NCI-H2029 treated with DMSO at 0.1 percent for 48 hours (cell line): ENCODE data around the gene SMIM7.
"Not testable (repeated sequence)": the region's sequence is repeated elsewhere in the genome, so short reads cannot be mapped to it uniquely, and the experiment has no call there.

Experiments used
- DNase-seq: peaks from one replicate; lab custom pipeline; 2025; lab: John Stamatoyannopoulos, UW

SMIM7 gene

DNA sequence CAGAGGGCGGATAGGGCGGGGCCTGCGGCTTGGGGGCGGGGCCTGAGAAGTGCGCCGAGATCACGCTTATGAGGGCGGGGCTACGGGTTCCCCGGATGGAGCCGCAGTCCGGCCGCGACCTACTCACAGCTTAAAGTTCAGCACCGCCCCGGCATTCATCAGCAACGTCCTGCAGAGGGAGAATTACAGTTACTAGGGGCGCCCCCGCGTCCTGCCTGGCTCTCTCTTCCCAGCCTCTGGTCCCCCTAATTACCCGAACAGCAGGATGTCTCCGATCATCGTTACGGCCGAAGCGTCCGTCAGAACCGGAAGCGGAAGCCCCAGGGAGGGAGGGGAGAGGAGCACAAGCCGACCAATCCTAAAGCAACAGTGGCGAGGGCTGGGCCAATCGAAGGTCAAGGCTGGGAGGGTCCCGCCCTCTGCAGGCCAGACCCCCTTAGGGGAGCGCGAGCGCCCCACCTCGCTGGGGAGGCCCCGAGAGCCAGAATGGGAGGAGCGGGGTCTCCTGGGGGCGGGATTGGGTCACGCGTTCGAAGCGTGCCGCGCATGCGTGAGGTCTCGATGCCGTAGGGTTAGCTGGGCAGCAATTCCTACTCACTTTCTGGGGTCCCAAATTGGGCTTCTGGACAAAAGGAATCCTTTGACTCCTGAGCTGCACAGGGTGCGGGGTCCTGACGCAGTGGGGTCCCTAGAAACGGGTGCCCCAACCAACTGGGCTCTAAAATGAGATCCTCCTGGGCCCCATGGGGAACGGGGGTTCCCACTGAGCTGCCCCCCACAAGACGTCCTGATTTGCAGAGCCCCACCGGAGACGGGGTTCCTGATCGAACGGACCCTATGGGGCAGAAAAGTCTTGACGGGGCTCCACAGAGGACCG lies at the start of gene SMIM7:
TSS of gene SMIM7 (minus strand) at position 313 of the 877 bp plus-strand sequence. CDS start at position 279, 34 bp downstream.
- peak; percentile 95 for DNase-seq

DNA sequence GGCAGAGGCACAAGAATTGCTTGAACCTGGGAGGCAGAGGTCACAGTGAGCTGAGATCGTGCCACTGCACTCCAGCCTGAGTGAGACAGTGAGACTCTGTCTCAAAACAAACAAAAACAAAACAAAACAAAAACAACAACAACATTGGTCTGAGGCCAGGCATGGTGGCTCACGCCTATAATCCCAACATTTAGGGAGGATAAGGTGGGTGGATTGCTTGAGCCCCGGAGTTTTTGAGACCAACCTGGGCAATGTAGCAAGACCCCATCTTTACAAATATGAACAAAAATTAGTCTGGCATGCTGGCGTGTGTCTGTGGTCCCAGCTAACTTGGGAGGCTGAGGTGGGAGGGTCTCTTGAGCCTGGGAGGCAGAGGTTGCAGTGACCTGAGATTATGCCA lies 43.7 kb upstream of the SMIM7 start:
- DNase-seq = no peak

DNA sequence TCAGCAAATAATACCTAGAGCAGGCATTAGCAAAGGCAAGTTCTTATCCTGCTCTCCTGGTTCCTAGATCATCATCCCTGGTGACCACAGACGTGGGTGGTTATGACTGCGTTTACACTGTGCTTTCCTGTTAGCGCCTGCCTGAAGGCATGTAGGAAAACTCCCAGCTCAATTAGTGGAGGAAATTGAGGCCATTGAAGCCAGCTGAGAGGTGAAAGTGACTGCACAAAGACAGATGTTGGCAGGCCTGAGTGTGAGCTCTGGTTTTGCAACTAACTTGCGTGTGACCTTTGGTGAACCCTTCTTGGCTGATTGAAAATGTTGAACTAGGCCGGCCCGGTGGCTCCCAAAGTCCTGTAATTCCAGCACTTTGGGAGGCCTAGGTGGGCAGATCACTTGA lies 42.2 kb upstream of the SMIM7 start:
- no peak for DNase-seq

DNA sequence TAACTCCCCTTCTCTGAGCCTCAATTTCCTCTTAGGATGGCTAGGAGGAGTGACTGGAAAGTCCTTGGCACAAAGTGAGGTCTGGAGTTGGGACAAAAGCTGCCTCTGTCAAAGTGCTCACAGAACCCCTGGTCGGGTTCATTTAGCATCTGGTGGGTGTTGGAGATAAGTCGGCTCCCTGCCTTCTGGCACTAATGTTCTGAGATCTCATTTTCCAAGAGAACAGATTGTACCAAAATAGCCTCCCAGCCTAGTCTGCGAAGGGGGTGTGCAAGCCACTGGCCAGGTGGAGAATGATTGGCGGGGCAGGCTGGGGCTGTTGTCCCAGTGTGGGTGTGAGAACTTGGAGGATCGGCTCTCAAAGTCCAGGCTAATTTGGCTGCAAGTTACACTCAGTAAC lies 39.0 kb upstream of the SMIM7 start:
- DNase-seq = no peak

- DNase-seq = no peak
These were observed 28.1 kb upstream of the SMIM7 start for GRCh38 chr19:16688084-16688483.

DNA sequence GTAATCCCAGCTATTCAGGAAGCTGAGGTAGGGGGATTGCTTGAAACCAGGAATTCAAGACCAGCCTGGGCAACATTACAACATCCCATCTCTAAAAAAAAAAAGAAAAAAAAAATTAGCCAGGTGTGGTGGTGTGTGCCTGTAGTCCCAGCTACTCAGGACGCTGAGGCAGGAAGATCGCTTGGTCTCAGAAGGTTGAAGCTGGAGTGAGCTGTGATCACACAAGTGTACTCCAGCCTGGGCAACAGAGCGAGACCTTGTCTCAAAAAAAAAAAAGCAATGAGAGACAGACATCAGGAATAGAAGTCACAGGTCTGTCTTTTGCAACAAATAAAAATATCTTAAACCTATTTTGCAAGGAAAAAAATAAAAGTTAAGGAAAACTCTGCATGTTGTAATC lies 24.3 kb upstream of the SMIM7 start:
- DNase-seq = no peak

DNA sequence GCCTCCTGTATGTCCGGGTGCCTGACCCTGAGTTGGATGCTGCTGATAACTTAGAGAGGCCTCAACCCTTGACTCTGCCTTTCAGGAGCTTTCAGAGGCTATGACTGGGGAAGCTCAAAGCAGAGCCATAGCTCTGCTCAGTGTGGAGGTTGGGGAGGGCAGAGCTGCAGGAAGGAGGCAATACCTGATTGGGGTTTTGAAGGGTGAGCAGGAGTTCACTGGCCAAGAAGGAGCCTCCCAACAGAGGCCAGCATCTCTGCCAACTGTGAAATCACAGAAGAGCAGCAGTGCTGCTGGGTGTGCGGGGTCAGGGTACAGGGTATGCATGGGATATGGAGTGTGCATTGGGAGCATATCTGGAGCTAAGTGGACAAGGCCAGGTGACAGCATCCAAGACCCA lies 22.6 kb upstream of the SMIM7 start:
- no peak for DNase-seq

DNA sequence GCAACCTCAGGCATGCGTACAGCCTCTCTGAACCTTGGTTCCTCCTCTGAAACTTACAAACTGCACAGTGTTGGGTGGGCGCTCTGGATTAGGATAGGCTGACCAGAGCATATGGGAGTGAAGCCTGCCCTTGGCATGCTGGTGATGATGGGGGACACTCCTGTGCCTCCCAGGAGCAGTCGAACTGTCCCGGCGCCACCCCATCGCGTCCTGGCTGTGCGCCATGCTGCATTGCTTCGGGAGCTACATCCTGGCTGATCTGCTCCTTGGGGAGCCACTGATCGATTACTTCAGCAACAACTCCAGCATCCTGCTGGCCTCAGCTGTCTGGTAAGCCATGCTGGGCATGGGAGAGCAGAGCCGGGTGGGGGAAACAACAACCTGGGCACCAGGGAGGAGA lies 19.9 kb upstream of the SMIM7 start:
- no peak for DNase-seq

DNA sequence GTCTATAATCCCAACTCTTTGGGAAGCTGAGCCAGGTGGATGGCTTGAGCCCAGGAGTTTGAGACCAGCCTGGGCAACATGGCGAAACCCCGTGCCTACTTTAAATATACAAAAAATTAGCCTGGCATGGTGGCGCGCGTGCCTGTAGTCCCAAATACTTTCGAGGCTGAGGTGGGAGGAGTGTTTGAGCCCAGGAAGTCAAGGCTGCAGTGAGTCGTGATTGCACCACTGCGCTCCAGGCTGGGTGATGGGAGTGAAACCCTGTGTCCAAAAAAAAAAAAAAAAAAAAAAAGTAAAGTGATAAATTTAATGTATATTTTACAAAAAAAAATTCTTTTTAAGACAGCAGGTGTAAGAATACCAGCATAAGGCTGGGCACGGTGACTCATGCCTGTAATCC lies 18.6 kb upstream of the SMIM7 start:
- DNase-seq = no peak

GRCh38 chr19:16677055-16677454 lies 17.1 kb upstream of the SMIM7 start:
- no peak for DNase-seq

GRCh38 chr19:16676101-16676798 lies 16.3 kb upstream of the SMIM7 start:
- no peak for DNase-seq

- not testable (repeated sequence) for DNase-seq
These were observed 13.9 kb upstream of the SMIM7 start for GRCh38 chr19:16673839-16674238.

GRCh38 chr19:16673231-16673630 lies 13.3 kb upstream of the SMIM7 start:
- DNase-seq = no peak

DNA sequence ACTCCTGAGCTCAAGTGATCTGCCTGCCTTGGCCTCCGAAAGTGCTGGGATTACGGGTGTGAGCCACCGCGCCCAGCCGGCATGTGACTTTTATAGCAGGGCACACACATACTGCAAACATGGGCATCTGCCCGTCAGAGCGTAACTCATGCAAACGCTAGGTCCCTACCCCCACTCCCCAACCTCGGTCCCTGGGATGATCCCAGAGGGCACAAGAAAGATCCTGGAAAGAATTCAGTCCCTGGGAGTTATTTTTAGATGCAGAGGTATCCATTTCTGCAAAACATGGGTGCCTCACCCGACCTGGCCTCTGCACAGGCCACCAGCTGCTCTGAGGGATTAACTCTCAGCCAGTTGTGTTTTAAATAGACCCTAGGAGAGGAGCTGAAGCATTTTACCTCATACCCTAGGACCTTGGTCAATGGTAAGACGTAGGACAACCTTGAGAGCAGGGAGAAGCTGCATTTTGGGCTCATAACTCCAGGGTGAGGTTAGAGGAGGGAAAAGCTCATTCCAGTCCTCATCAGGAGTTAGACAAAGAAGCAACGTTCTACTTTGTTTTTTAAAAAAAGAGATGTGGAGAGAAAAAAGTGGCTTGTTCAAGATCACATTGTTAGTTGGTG lies 11.8 kb upstream of the SMIM7 start:
- DNase-seq = no peak

GRCh38 chr19:16670291-16670690 lies 10.3 kb upstream of the SMIM7 start:
- DNase-seq = no peak

- not testable (repeated sequence) for DNase-seq
These were observed 8.8 kb upstream of the SMIM7 start for GRCh38 chr19:16668702-16669101.

DNA sequence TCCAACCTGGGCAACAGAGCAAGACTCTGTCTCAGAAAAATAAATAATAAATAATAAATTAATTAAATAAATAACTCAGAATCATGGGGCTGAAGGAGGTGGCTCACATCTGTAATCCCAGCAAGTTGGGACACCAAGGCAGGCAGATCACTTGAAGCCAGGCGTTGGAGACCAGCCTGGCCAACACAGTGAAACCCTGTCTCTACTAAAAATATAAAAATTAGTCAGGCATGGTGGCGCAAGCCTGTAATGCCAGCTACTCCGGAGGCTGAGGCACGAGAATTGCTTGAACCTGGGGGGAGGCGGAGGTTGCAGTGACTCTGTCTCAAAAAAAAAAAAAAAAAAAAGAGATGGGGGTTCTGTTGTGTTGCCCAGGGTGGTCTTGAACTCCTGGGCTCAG lies 8.2 kb upstream of the SMIM7 start:
- DNase-seq = no peak

DNA sequence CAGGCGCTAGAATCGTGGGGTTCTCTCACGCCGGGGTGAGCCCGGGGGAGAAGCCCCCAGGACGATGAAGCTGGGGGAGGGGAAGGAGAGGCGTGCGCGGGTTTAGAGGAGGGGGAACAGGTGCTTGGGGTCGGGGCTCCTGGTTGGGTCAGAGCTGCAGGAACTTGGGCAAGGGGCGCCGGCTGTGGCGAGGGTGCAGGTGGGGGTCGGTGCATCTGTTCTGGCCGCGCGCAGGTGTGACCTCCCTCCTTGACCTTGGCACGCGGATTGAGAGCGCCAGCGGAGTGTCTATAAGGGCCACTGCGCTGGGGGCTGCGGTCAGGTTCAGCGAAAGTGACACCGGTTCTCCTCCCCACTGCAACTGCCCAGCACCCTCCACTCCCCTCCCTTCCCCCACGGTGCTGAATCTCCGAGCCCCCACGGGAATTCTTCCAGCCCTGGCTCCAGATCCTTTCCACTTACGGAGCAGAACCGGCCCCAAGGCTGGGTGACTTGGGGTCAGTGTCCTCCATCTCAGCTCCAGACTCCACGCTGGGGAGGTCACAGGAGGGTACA lies 1.6 kb upstream of the SMIM7 start:
- no peak for DNase-seq

GRCh38 chr19:16660763-16661479 lies 977 bp upstream of the SMIM7 start, which contains the start of gene TMEM38A:
TSS of gene TMEM38A (plus strand) at chr19:16661139. CDS start at chr19:16661218, 79 bp downstream.
- no peak for DNase-seq

- no peak for DNase-seq
These were observed 496 bp downstream of the SMIM7 start for GRCh38 chr19:16659464-16659831.

- DNase-seq = no peak
These were observed 2.6 kb downstream of the SMIM7 start for GRCh38 chr19:16657384-16657783.

GRCh38 chr19:16655727-16656126 lies 4.2 kb downstream of the SMIM7 start:
- no peak for DNase-seq
